CD4-positive, alpha-beta T cell (primary cell): ENCODE results near the gene PGBD5. TPM values are rescaled to one million over a fixed set of nuclear protein-coding genes. Genes with fewer than 3 reads are reported as not detected.

ENCODE experiments used
- ATAC-seq: fragments of 200-7000 bp; cut with Tn5 transposase; one replicate; pipeline ENCODE4 v1.10.0; 2022; ENCODE audit warnings: mild to moderate bottlenecking; ENCODE audit not compliant: poor library complexity
- CTCF ChIA-PET: fragments of 350-600 bp; sonication (Branson Sonifier 250); formaldehyde crosslinking; loops from one replicate; lab custom pipeline; 2021; ENCODE audit warnings: antibody characterized with exemption, inconsistent platforms; lab: Charles Lee
- POLR2A ChIA-PET: fragments of 350-600 bp; sonication (Branson Sonifier 250); formaldehyde crosslinking; loops from one replicate; lab custom pipeline; 2021; ENCODE audit warnings: antibody characterized with exemption, inconsistent platforms; lab: Charles Lee
- DNase-seq, 14 experiments: peaks; one replicate each; pipeline ENCODE4 v3.0.0-alpha.2; 2013 to 2020; ENCODE audit warnings: mixed read lengths in 2 of 14
- H3K27ac ChIP-seq, 2 donors: one replicate each; pipeline versions ENCODE4 v1.5.1 to v1.7.0; 2013; ENCODE audit warnings: low read length in 2 of 2, low read depth in 1 of 2, mild to moderate bottlenecking in 1 of 2
- H3K27me3 ChIP-seq, 2 experiments: 1 replicate in 1 of 2; 2 replicates in 1 of 2; pipeline versions ENCODE4 v1.6.1 to v1.7.0; 2013; ENCODE audit warnings: low read length in 2 of 2, control low read depth in 1 of 2, mild to moderate bottlenecking in 1 of 2, moderate library complexity in 1 of 2; ENCODE audit not compliant: insufficient read depth in 2 of 2, control insufficient read depth in 1 of 2
- H3K36me3 ChIP-seq: one replicate; pipeline ENCODE4 v1.6.1; 2013; ENCODE audit warnings: low read length, control low read depth; ENCODE audit not compliant: insufficient read depth
- H3K4me1 ChIP-seq: one replicate; pipeline ENCODE4 v1.6.1; 2013; ENCODE audit warnings: low read length, control low read depth; ENCODE audit not compliant: insufficient read depth
- H3K4me3 ChIP-seq: one replicate; pipeline ENCODE4 v1.5.1; 2013; ENCODE audit warnings: mild to moderate bottlenecking, low read length, moderate library complexity
- H3K9me3 ChIP-seq, 2 experiments: 1 replicate in 1 of 2; 2 replicates in 1 of 2; pipeline versions ENCODE4 v1.6.1 to v1.7.0; 2013; ENCODE audit warnings: low read length in 2 of 2, mild to moderate bottlenecking in 2 of 2, control low read depth in 1 of 2, moderate library complexity in 1 of 2; ENCODE audit not compliant: control insufficient read depth in 1 of 2, insufficient read depth in 1 of 2
- H3K27ac Mint-ChIP-seq: one replicate; pipeline ENCODE4 v1.8.0; 2020; ENCODE audit warnings: mixed read lengths
- H3K27me3 Mint-ChIP-seq: one replicate; pipeline ENCODE4 v1.8.0; 2021; ENCODE audit warnings: mixed read lengths
- H3K36me3 Mint-ChIP-seq: one replicate; pipeline ENCODE4 v1.8.0; 2021; ENCODE audit warnings: low read depth, mixed read lengths
- H3K4me1 Mint-ChIP-seq: one replicate; pipeline ENCODE4 v1.8.0; 2021; ENCODE audit warnings: low read depth, mixed read lengths
- H3K4me3 Mint-ChIP-seq: one replicate; pipeline ENCODE4 v1.8.0; 2020; ENCODE audit warnings: mild to moderate bottlenecking, mixed read lengths
- H3K9me3 Mint-ChIP-seq: one replicate; pipeline ENCODE4 v1.8.0; 2020; ENCODE audit warnings: mixed read lengths
- CTCF ChIP-seq: fragments of 200-600 bp; IDR thresholded peaks from one replicate; pipeline ENCODE4 v1.8.0; 2022; ENCODE audit warnings: antibody characterized with exemption, mild to moderate bottlenecking
- intact Hi-C, 2 experiments: fragments of 100-400 bp; cut with DNase I in 1 of 2; cut with micrococcal nuclease in 1 of 2; formaldehyde crosslinking; loops; one replicate each; pipeline versions ENCODE4 v1.15.1 to v1.9.0; 2023 to 2025; cut with DNase I, micrococcal nuclease
- total RNA-seq, 174 experiments: library from RNA in 2 of 174; stranded (reverse) in 2 of 174; gene quantifications; one replicate each; pipeline ENCODE4 v1.2.3 and lab custom pipeline; 2021 to 2026

PGBD5 gene
- total RNA-seq, 2 experiments from 2014 or later: not detected

- ATAC-seq (no peak), DNase-seq (no peak)
- Mint-ChIP-seq H3K27ac (no peak overlapping the region), H3K9me3 (no peaks in the 10 kb centered on the region), H3K36me3 (no peaks in the 10 kb centered on the region), H3K4me1 (no peaks in the 10 kb centered on the region), H3K4me3 (no peak overlapping the region), H3K27me3 (peaks cover 21% of the 10 kb centered on the region)
- TF ChIP-seq CTCF: no peak
- ChIA-PET POLR2A (no interaction called here), CTCF (no interaction called here)
- intact Hi-C loops: no loop called here
- peaks cover 0 to 6% of the 10 kb centered on the region in 2 experiments for H3K27me3 ChIP-seq
- no peak overlapping the region for H3K4me3 ChIP-seq
- no peaks in the 10 kb centered on the region for H3K9me3 ChIP-seq
- no peak overlapping the region for H3K27ac ChIP-seq
- no peaks in the 10 kb centered on the region for H3K4me1 ChIP-seq
- H3K36me3 ChIP-seq: no peaks in the 10 kb centered on the region
These were observed 64.2 kb downstream of the PGBD5 start for GRCh38 chr1:230361941-230362340.

- intact Hi-C loops: no loop called here
These were observed 66.0 kb downstream of the PGBD5 start for GRCh38 chr1:230359992-230360668.

GRCh38 chr1:230356869-230357794 is 69.0 kb downstream of the PGBD5 start:
- no peaks in the 10 kb centered on the region for H3K36me3 Mint-ChIP-seq

More at GRCh38 chr1:230359992-230360668, 66.0 kb downstream of the PGBD5 start:
- no peak overlapping the region for H3K27ac ChIP-seq
- no peak for ATAC-seq
- peaks cover 9% of the 10 kb centered on the region for H3K27me3 Mint-ChIP-seq
- H3K9me3 Mint-ChIP-seq: no peaks in the 10 kb centered on the region
- H3K27me3 ChIP-seq: peaks cover 0 to 6% of the 10 kb centered on the region in 2 experiments
- no peaks in the 10 kb centered on the region for H3K4me1 ChIP-seq
- no peak overlapping the region for H3K4me3 Mint-ChIP-seq
- H3K4me3 ChIP-seq: no peak overlapping the region
- POLR2A ChIA-PET: no interaction called here
- CTCF ChIA-PET: no interaction called here
- TF ChIP-seq CTCF: no peak
- H3K36me3 Mint-ChIP-seq: no peaks in the 10 kb centered on the region
- H3K36me3 ChIP-seq: no peaks in the 10 kb centered on the region
- H3K4me1 Mint-ChIP-seq: no peaks in the 10 kb centered on the region
- no peaks in the 10 kb centered on the region for H3K9me3 ChIP-seq
- no peak overlapping the region for H3K27ac Mint-ChIP-seq
- DNase-seq: no peak

More at GRCh38 chr1:230356869-230357794, 69.0 kb downstream of the PGBD5 start:
- DNase-seq (no peak), ATAC-seq (no peak)
- H3K9me3 ChIP-seq: no peaks in the 10 kb centered on the region
- H3K4me1 ChIP-seq: no peaks in the 10 kb centered on the region
- no peaks in the 10 kb centered on the region for H3K27me3 ChIP-seq
- Mint-ChIP-seq H3K9me3 (no peaks in the 10 kb centered on the region), H3K27ac (no peak overlapping the region), H3K4me3 (no peak overlapping the region), H3K27me3 (no peaks in the 10 kb centered on the region), H3K4me1 (no peaks in the 10 kb centered on the region)
- no peak overlapping the region for H3K4me3 ChIP-seq
- H3K36me3 ChIP-seq: no peaks in the 10 kb centered on the region
- no peak for TF ChIP-seq CTCF
- H3K27ac ChIP-seq: no peak overlapping the region
- POLR2A ChIA-PET: no interaction called here
- intact Hi-C loops: no loop called here
- CTCF ChIA-PET: no interaction called here
